CD4-positive, alpha-beta T cell treated with Interleukin-17A for 4 hours (primary cell): ENCODE data around the gene DHCR24.

ENCODE experiments used
- DNase-seq: peaks from one replicate; pipeline ENCODE4 v3.0.0-alpha.2; 2020; ENCODE audit warnings: mixed read lengths

DHCR24 gene

GRCh38 chr1:54842963-54843362, 44.0 kb downstream of the DHCR24 start:
- DNase-seq = no peak

- DNase-seq = no peak
Observed at GRCh38 chr1:54842206-54842915, 44.6 kb downstream of the DHCR24 start.

GRCh38 chr1:54839824-54840223, 47.2 kb downstream of the DHCR24 start:
- DNase-seq = no peak

GRCh38 chr1:54838565-54839180, 48.3 kb downstream of the DHCR24 start:
- DNase-seq = no peak

- DNase-seq = no peak
Observed at GRCh38 chr1:54837002-54837853, 49.8 kb downstream of the DHCR24 start.

GRCh38 chr1:54836594-54836993, 50.4 kb downstream of the DHCR24 start:
- DNase-seq = no peak

GRCh38 chr1:54835970-54836369, 51.0 kb downstream of the DHCR24 start:
- no peak for DNase-seq

GRCh38 chr1:54835131-54835898, 51.7 kb downstream of the DHCR24 start:
- no peak for DNase-seq

GRCh38 chr1:54834007-54834541, 52.9 kb downstream of the DHCR24 start:
- no peak for DNase-seq

GRCh38 chr1:54833121-54833520, 53.9 kb downstream of the DHCR24 start:
- DNase-seq = no peak

GRCh38 chr1:54826226-54826816, 60.7 kb downstream of the DHCR24 start:
- no peak for DNase-seq

GRCh38 chr1:54825696-54826095, 61.3 kb downstream of the DHCR24 start:
- no peak for DNase-seq

- no peak for DNase-seq
Observed at GRCh38 chr1:54823670-54824069, 63.3 kb downstream of the DHCR24 start.

GRCh38 chr1:54819733-54820132, 67.3 kb downstream of the DHCR24 start:
- DNase-seq = no peak

GRCh38 chr1:54819195-54819536, 67.8 kb downstream of the DHCR24 start:
- no peak for DNase-seq

GRCh38 chr1:54818461-54819194, 68.4 kb downstream of the DHCR24 start:
- no peak for DNase-seq

- no peak for DNase-seq
Observed at GRCh38 chr1:54816951-54817350, 70.0 kb downstream of the DHCR24 start.

GRCh38 chr1:54816130-54816529, 70.9 kb downstream of the DHCR24 start:
- DNase-seq = no peak

GRCh38 chr1:54815086-54815876, 71.7 kb downstream of the DHCR24 start:
- no peak for DNase-seq

GRCh38 chr1:54814571-54814970, 72.4 kb downstream of the DHCR24 start:
- DNase-seq = no peak

GRCh38 chr1:54814126-54814498, 72.9 kb downstream of the DHCR24 start:
- no peak for DNase-seq
